Fibroblast of lung (primary cell): ENCODE results near the gene ATP2B2. TPM values are rescaled to one million over a fixed set of nuclear protein-coding genes. Genes with fewer than 3 reads are reported as not detected.
A peak's percentile ranks its signal among the peaks of the same experiment; 100 is the strongest.

Experiments
- DNase-seq, 2 donors: peaks; one replicate each; pipeline versions ENCODE4 v3.0.0 to v3.0.0-alpha.2; 2010; ENCODE audit warnings: low read depth in 2 of 2
- H2AFZ ChIP-seq: 2 replicates; pipeline ENCODE4 v1.5.1; 2012; ENCODE audit warnings: low read length, control low read depth, inconsistent platforms
- H3K27ac ChIP-seq: 2 replicates; pipeline ENCODE4 v1.5.1; 2011; ENCODE audit warnings: low read length, control low read depth; ENCODE audit not compliant: insufficient read depth
- H3K27me3 ChIP-seq: 2 replicates; pipeline ENCODE4 v1.5.1; 2011; ENCODE audit warnings: mild to moderate bottlenecking, low read length; ENCODE audit not compliant: control insufficient read depth, insufficient read depth
- H3K36me3 ChIP-seq: 2 replicates; pipeline ENCODE4 v1.5.1; 2011; ENCODE audit warnings: low read length; ENCODE audit not compliant: control insufficient read depth, insufficient read depth
- H3K4me1 ChIP-seq: 2 replicates; pipeline ENCODE4 v1.5.1; 2011; ENCODE audit warnings: low read length; ENCODE audit not compliant: control insufficient read depth, insufficient read depth; ENCODE audit errors: extremely low read depth
- H3K4me2 ChIP-seq: 2 replicates; pipeline ENCODE4 v1.5.1; 2011; ENCODE audit warnings: low read length, control low read depth; ENCODE audit not compliant: insufficient read depth; ENCODE audit errors: extremely low read depth
- H3K4me3 ChIP-seq, 4 experiments: fragments of 200-600 bp in 1 of 4; sonication (generic) in 1 of 4; replicated peaks in 1 of 4; 2 replicates each; pipeline ENCODE4 v1.5.1; 2011 to 2016; ENCODE audit warnings: low read length in 4 of 4, low read depth in 3 of 4, mild to moderate bottlenecking in 3 of 4, control low read depth in 2 of 4, inconsistent platforms in 1 of 4, mixed read lengths in 1 of 4; ENCODE audit not compliant: insufficient read depth in 1 of 4; ENCODE audit errors: control extremely low read depth in 1 of 4
- H3K79me2 ChIP-seq: 2 replicates; pipeline ENCODE4 v1.5.1; 2012; ENCODE audit warnings: mild to moderate bottlenecking, low read length, inconsistent platforms; ENCODE audit not compliant: control insufficient read depth, insufficient read depth
- H3K9ac ChIP-seq: 2 replicates; pipeline ENCODE4 v1.5.1; 2011; ENCODE audit warnings: mild to moderate bottlenecking, low read length, control low read depth; ENCODE audit not compliant: insufficient read depth
- H3K9me3 ChIP-seq: 2 replicates; pipeline ENCODE4 v1.5.1; 2012; ENCODE audit warnings: low read depth, low read length; ENCODE audit not compliant: control insufficient read depth, insufficient read depth
- H4K20me1 ChIP-seq: 2 replicates; pipeline ENCODE4 v1.5.1; 2011; ENCODE audit warnings: low read length; ENCODE audit not compliant: control insufficient read depth, insufficient read depth; ENCODE audit errors: extremely low read depth
- EZH2 ChIP-seq: IDR thresholded peaks from 2 replicates; pipeline ENCODE4 v1.5.1; 2012; ENCODE audit warnings: low read length, control low read depth, mild to moderate bottlenecking; ENCODE audit errors: missing control alignments
- polyA plus RNA-seq, 2 donors: library from polyadenylated mRNA; depleted of rRNA in 1 of 2; stranded (reverse) in 1 of 2; unstranded in 1 of 2; fragments of >200 nt; gene quantifications; 2 replicates each; pipeline ENCODE4 v1.2.1, GENCODE V29; 2011 to 2012; ENCODE audit warnings: missing spikeins in 1 of 2
- total RNA-seq: library from RNA; depleted of rRNA; stranded (reverse); fragments of >200 nt; gene quantifications from 2 replicates; pipeline ENCODE4 v1.2.1, GENCODE V29; 2014
- TF ChIP-seq, protein P1 (sequence below), 2 donors: IDR thresholded peaks in 1 of 2; conservative IDR thresholded peaks in 1 of 2; 1 replicate in 1 of 2; 2 replicates in 1 of 2; pipeline ENCODE4 v1.5.1; 2011 to 2012; ENCODE audit warnings: low read length in 2 of 2, control low read depth in 1 of 2, inconsistent platforms in 1 of 2, low read depth in 1 of 2, mild to moderate bottlenecking in 1 of 2

Gene ATP2B2
- total and polyA plus RNA-seq, 2 donors (not counting 1 experiment from before 2014, with no cell fraction given): not detected

GRCh38 chr3:10366651-10367101 lies 138.7 kb downstream of the ATP2B2 start:
- H3K4me2 ChIP-seq: no peak overlapping the region
- no peaks in the 10 kb centered on the region for H3K9me3 ChIP-seq
- no peak overlapping the region for H3K4me3 ChIP-seq
- H3K36me3 ChIP-seq: no peaks in the 10 kb centered on the region
- no peaks in the 10 kb centered on the region for H3K27me3 ChIP-seq
- DNase-seq: peak; percentile 99 to 100
- no peaks in the 10 kb centered on the region for H4K20me1 ChIP-seq
- H3K27ac ChIP-seq: peak overlapping the region; percentile 83
- TF ChIP-seq EZH2: no peak
- TF ChIP-seq, protein P1, sequence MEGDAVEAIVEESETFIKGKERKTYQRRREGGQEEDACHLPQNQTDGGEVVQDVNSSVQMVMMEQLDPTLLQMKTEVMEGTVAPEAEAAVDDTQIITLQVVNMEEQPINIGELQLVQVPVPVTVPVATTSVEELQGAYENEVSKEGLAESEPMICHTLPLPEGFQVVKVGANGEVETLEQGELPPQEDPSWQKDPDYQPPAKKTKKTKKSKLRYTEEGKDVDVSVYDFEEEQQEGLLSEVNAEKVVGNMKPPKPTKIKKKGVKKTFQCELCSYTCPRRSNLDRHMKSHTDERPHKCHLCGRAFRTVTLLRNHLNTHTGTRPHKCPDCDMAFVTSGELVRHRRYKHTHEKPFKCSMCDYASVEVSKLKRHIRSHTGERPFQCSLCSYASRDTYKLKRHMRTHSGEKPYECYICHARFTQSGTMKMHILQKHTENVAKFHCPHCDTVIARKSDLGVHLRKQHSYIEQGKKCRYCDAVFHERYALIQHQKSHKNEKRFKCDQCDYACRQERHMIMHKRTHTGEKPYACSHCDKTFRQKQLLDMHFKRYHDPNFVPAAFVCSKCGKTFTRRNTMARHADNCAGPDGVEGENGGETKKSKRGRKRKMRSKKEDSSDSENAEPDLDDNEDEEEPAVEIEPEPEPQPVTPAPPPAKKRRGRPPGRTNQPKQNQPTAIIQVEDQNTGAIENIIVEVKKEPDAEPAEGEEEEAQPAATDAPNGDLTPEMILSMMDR (conservative IDR thresholded peaks at IDR 0.05 in 1 of 2, IDR thresholded peaks at IDR 0.05 in 1 of 2; ENCODE audit: low read depth in 1 of 2, low read length in 2 of 2): no peak
- peaks cover 25% of the 10 kb centered on the region for H3K4me1 ChIP-seq
- H2AFZ ChIP-seq: no peak overlapping the region
- no peaks in the 10 kb centered on the region for H3K79me2 ChIP-seq
- H3K9ac ChIP-seq: no peak overlapping the region

GRCh38 chr3:10365791-10366190 lies 139.6 kb downstream of the ATP2B2 start:
- Histone ChIP-seq H3K4me3 (no peak overlapping the region), H3K36me3 (no peaks in the 10 kb centered on the region), H2AFZ (no peak overlapping the region), H3K4me1 (peaks cover 25% of the 10 kb centered on the region), H3K4me2 (no peak overlapping the region), H3K9ac (no peak overlapping the region), H3K27ac (peak overlapping the region; percentile 83), H3K9me3 (no peaks in the 10 kb centered on the region), H4K20me1 (no peaks in the 10 kb centered on the region), H3K79me2 (no peaks in the 10 kb centered on the region), H3K27me3 (peaks cover 2% of the 10 kb centered on the region)
- peak; percentile 59 to 63 for DNase-seq
- TF ChIP-seq EZH2: no peak
- TF ChIP-seq, protein P1 (conservative IDR thresholded peaks at IDR 0.05 in 1 of 2, IDR thresholded peaks at IDR 0.05 in 1 of 2; ENCODE audit: low read depth in 1 of 2, low read length in 2 of 2): no peak

GRCh38 chr3:10365316-10365715 lies 140.1 kb downstream of the ATP2B2 start:
- Histone ChIP-seq H3K9ac (no peak overlapping the region), H3K27ac (no peak overlapping the region), H3K4me3 (no peak overlapping the region), H2AFZ (no peak overlapping the region), H3K79me2 (no peaks in the 10 kb centered on the region), H3K4me1 (peaks cover 24% of the 10 kb centered on the region), H3K27me3 (peaks cover 2% of the 10 kb centered on the region), H3K9me3 (no peaks in the 10 kb centered on the region), H3K36me3 (no peaks in the 10 kb centered on the region), H4K20me1 (no peaks in the 10 kb centered on the region), H3K4me2 (no peak overlapping the region)
- no peak for DNase-seq
- no peak for TF ChIP-seq EZH2
- TF ChIP-seq, protein P1 (conservative IDR thresholded peaks at IDR 0.05 in 1 of 2, IDR thresholded peaks at IDR 0.05 in 1 of 2; ENCODE audit: low read depth in 1 of 2, low read length in 2 of 2): no peak
